ENCODE measurements around the gene FOXP2. TPM values are rescaled to one million over a fixed set of nuclear protein-coding genes. Genes with fewer than 3 reads are reported as not detected.
"Not testable (repeated sequence)": the region's sequence is repeated elsewhere in the genome, so short reads cannot be mapped to it uniquely, and the experiment has no call there.

The FOXP2 gene
- total RNA-seq, 1 experiment from 2014 or later, result 0.28 TPM

- H3K36me3 ChIP-seq (replicated peaks; ENCODE audit: control insufficient read depth, insufficient read depth, low read length), result no peaks in the 10 kb centered on the region
- no peaks in the 10 kb centered on the region for H3K27me3 ChIP-seq (ENCODE audit: control insufficient read depth, insufficient read depth, low read length)
- no peak overlapping the region for H3K4me3 ChIP-seq (ENCODE audit: insufficient read depth, low read depth, low read length)
- DNase-seq, result no peak
Measured at GRCh38 chr7:114504586-114504985, 90.0 kb downstream of the FOXP2 start.

- no peak overlapping the region for H3K4me3 ChIP-seq (ENCODE audit: insufficient read depth, low read depth, low read length)
- DNase-seq, result no peak
- H3K27me3 ChIP-seq (ENCODE audit: control insufficient read depth, insufficient read depth, low read length), result no peaks in the 10 kb centered on the region
- H3K36me3 ChIP-seq (replicated peaks; ENCODE audit: control insufficient read depth, insufficient read depth, low read length), result no peaks in the 10 kb centered on the region
Measured at GRCh38 chr7:114507381-114507780, 92.8 kb downstream of the FOXP2 start.

DNA sequence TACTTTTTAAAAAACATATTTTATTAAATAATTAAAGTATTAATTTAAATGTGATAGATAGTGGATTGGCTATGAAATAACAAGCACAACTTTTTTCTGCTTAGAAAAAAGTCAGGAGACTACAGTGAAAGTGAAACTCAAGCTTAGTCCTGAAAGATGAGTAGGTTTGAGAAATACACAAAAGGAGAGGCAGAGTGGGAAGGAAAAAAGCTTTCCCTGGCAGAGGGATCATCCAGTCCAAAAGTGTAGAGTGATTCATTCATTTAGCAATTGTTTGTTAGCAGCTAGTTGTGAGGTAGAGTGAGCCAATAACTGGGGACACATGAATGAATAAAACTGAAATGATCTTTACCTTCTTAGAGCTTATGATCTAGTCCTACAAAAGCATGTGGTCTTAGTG is 93.5 kb downstream of the FOXP2 start:
- no peak for DNase-seq
- no peaks in the 10 kb centered on the region for H3K36me3 ChIP-seq (replicated peaks; ENCODE audit: control insufficient read depth, insufficient read depth, low read length)
- no peaks in the 10 kb centered on the region for H3K27me3 ChIP-seq (ENCODE audit: control insufficient read depth, insufficient read depth, low read length)
- H3K4me3 ChIP-seq (ENCODE audit: insufficient read depth, low read depth, low read length), result no peak overlapping the region

- H3K4me3 ChIP-seq (ENCODE audit: insufficient read depth, low read depth, low read length); DNase-seq; H3K36me3 ChIP-seq (replicated peaks; ENCODE audit: control insufficient read depth, insufficient read depth, low read length): not testable (repeated sequence)
Measured at GRCh38 chr7:114510824-114511223, 96.2 kb downstream of the FOXP2 start.

DNA sequence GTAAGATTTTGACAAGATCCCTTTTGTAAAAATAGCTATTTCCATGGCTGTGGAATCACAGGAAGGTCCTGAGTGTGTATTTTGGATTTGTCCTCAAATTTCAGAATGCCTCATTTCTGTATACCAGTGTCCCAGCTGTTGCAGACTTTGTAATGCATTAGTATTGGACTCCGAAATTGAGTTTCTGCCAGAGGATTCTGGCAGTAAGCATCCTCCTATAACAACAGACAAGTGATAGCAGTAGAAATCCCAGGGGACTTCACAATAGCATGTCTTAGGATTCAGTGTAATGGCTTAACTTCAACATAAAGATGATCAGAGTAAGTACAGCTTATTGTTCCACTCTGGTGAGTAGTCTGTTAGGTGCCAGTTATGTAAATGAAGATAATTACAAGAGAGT is 104.6 kb downstream of the FOXP2 start:
- no peaks in the 10 kb centered on the region for H3K36me3 ChIP-seq (replicated peaks; ENCODE audit: control insufficient read depth, insufficient read depth, low read length)
- H3K4me3 ChIP-seq (ENCODE audit: insufficient read depth, low read depth, low read length), result no peak overlapping the region
- no peak for DNase-seq
- H3K27me3 ChIP-seq (ENCODE audit: control insufficient read depth, insufficient read depth, low read length), result no peaks in the 10 kb centered on the region

More at GRCh38 chr7:114510824-114511223, 96.2 kb downstream of the FOXP2 start:
- not testable (repeated sequence) for H3K27me3 ChIP-seq (ENCODE audit: control insufficient read depth, insufficient read depth, low read length)

DNA sequence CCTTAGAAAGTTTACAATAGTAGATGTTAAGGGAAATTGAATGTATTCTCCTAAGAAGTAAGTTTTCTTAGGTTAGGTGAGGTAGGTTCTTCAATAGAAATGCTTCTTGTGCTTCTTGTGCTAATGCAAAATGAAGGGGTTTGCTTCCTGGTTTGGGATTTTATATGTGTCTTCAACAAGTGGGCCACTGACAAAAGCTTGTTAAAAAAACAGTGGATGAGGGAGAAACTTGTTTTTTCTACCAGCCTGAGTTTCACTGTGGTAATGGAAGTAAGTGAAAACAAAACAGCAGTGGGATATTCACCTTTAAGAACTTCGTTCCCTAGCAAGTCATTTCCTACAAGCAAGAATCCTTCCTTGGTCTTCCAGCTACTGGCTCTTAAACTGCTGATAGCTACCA is 107.5 kb downstream of the FOXP2 start:
- Histone ChIP-seq H3K4me3 (ENCODE audit: insufficient read depth, low read depth, low read length) (no peak overlapping the region), H3K27me3 (ENCODE audit: control insufficient read depth, insufficient read depth, low read length) (no peaks in the 10 kb centered on the region), H3K36me3 (replicated peaks; ENCODE audit: control insufficient read depth, insufficient read depth, low read length) (no peaks in the 10 kb centered on the region)
- no peak for DNase-seq

GRCh38 chr7:114527589-114527988 is 113.0 kb downstream of the FOXP2 start:
- Histone ChIP-seq H3K36me3 (replicated peaks; ENCODE audit: control insufficient read depth, insufficient read depth, low read length) (no peaks in the 10 kb centered on the region), H3K4me3 (ENCODE audit: insufficient read depth, low read depth, low read length) (no peak overlapping the region), H3K27me3 (ENCODE audit: control insufficient read depth, insufficient read depth, low read length) (no peaks in the 10 kb centered on the region)
- no peak for DNase-seq

- DNase-seq, result no peak
Measured at GRCh38 chr7:114530057-114530611, 115.5 kb downstream of the FOXP2 start.

GRCh38 chr7:114531326-114531725 is 116.7 kb downstream of the FOXP2 start:
- H3K36me3 ChIP-seq (replicated peaks; ENCODE audit: control insufficient read depth, insufficient read depth, low read length), result no peaks in the 10 kb centered on the region
- DNase-seq, result no peak
- no peak overlapping the region for H3K4me3 ChIP-seq (ENCODE audit: insufficient read depth, low read depth, low read length)
- no peaks in the 10 kb centered on the region for H3K27me3 ChIP-seq (ENCODE audit: control insufficient read depth, insufficient read depth, low read length)

More at GRCh38 chr7:114530057-114530611, 115.5 kb downstream of the FOXP2 start:
- Histone ChIP-seq H3K36me3 (replicated peaks; ENCODE audit: control insufficient read depth, insufficient read depth, low read length) (no peaks in the 10 kb centered on the region), H3K4me3 (ENCODE audit: insufficient read depth, low read depth, low read length) (no peak overlapping the region), H3K27me3 (ENCODE audit: control insufficient read depth, insufficient read depth, low read length) (no peaks in the 10 kb centered on the region)

DNA sequence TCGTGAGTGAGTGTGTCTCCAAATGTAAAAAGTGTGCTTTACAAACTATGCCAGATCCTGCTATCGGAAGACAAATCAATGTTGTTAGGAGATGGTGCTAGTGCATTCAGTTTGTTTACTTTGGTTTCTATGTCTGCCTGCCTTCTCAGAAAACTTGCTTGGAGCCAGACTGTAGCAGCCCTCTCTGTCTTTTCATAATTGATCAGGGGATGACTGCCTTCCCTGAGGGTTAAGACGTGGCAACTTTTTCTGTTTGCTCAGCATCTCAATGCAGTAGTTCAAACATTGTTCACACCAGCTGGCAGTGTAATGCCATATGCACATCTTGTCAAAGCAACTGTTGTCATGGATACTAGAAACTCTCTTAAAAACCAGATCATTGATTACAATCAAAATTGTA is 118.5 kb downstream of the FOXP2 start:
- DNase-seq, result no peak
- H3K4me3 ChIP-seq (ENCODE audit: insufficient read depth, low read depth, low read length), result no peak overlapping the region
- H3K27me3 ChIP-seq (ENCODE audit: control insufficient read depth, insufficient read depth, low read length), result no peaks in the 10 kb centered on the region
- no peaks in the 10 kb centered on the region for H3K36me3 ChIP-seq (replicated peaks; ENCODE audit: control insufficient read depth, insufficient read depth, low read length)

- no peak overlapping the region for H3K4me3 ChIP-seq (ENCODE audit: insufficient read depth, low read depth, low read length)
- H3K27me3 ChIP-seq (ENCODE audit: control insufficient read depth, insufficient read depth, low read length), result no peaks in the 10 kb centered on the region
- H3K36me3 ChIP-seq (replicated peaks; ENCODE audit: control insufficient read depth, insufficient read depth, low read length), result no peaks in the 10 kb centered on the region
- no peak for DNase-seq
Measured at GRCh38 chr7:114534953-114535352, 120.3 kb downstream of the FOXP2 start.

DNA sequence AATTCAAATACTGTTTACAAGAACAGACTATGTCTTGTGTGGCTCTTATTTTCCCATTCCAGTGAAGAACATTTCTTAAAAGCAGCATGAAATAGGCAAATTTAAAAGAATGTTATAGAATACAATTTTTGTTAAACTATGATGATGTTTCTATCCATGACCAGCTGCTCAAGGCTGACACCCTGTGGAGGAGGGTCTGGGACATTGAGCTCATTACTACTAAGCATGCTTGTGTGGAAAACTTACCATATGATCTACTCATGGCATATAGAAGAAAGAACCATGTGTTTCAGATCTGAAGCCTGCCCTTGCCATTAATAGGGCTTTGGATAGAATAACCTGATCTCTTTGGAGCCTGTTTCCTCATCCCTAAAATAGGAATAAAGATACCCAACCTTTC is 125.0 kb downstream of the FOXP2 start:
- no peaks in the 10 kb centered on the region for H3K27me3 ChIP-seq (ENCODE audit: control insufficient read depth, insufficient read depth, low read length)
- DNase-seq, result no peak
- H3K36me3 ChIP-seq (replicated peaks; ENCODE audit: control insufficient read depth, insufficient read depth, low read length), result no peaks in the 10 kb centered on the region
- H3K4me3 ChIP-seq (ENCODE audit: insufficient read depth, low read depth, low read length), result no peak overlapping the region

DNA sequence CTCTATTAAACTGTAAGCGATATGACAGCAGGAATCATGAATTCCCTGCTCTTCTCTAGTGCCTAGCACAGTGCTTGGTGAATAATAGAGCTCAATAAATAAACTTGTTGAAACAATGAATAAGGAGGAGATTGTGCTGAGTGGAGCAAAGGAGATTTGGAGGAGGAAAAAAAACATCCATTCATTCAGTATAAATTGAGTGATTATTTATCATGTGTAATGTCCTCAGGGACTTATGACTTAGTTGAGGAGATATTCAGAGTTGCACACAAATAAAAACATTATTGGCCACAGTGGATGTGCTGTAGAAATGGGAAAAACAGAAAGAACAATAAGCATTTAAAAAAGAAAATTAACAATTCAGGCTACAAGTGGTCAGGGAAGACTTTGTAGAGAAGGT is 125.7 kb downstream of the FOXP2 start:
- no peaks in the 10 kb centered on the region for H3K27me3 ChIP-seq (ENCODE audit: control insufficient read depth, insufficient read depth, low read length)

DNA sequence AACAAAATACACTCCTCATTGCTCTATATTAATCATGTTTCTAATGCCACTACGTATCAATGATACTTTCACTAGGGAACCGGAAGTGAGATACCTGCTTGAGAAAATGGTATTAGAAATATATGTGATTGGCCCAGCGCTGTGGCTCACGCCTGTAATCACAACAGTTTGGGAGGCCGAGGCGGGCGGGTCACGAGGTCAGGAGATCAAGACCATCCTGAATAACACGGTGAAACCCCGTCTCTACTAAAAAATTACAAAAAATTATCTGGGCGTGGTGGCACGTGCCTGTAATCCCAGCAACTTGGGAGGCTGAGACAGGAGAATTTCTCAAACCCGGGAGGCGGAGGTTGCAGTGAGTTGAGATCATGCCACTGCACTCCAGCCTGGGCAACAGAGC is 132.7 kb downstream of the FOXP2 start:
- H3K4me3 ChIP-seq (ENCODE audit: insufficient read depth, low read depth, low read length); H3K27me3 ChIP-seq (ENCODE audit: control insufficient read depth, insufficient read depth, low read length); DNase-seq; H3K36me3 ChIP-seq (replicated peaks; ENCODE audit: control insufficient read depth, insufficient read depth, low read length): not testable (repeated sequence)

More for the DNA sequence above, 125.7 kb downstream of the FOXP2 start:
- no peak for DNase-seq
- Histone ChIP-seq H3K4me3 (ENCODE audit: insufficient read depth, low read depth, low read length) (no peak overlapping the region), H3K36me3 (replicated peaks; ENCODE audit: control insufficient read depth, insufficient read depth, low read length) (no peaks in the 10 kb centered on the region)

DNA sequence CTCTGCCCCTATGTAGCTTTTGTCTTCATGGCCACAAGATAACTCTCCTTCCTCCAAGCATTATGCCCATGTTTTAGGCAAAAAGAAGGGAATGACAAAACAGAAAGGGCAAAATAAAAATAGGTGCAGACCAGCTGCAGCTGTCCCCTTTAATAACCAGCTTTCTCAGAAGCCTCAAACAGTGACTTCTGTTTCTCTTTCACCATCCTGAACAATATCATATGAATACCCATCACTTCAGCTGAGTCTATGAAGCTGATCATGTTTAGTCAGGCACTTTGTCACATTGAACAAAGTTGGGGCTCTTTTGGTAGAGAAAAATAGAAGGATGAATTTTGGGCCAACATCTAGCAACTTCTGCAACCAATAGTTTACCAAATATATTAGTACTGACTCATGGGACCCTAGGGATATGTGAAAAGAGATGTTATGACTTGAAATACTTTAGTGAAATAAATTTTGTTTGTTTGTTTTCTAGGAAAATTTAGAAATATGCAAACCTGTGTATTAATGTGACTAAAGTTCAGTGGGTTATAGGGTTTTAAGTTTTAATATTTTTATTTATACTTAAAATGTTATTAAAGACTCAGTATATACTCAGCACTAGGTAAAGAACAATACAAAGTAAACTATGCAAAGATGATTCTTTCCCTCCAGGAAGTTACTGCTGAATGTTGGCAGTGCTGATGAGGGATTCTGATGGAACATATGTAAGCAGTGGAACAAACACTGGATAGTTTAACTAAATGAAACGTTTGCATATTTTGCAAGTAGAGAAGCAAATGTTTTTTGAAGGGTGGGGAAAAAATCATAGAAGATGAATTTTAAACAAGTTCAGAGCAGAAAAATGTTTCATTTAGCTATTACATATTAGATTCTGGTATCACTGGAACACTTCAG is 133.7 kb downstream of the FOXP2 start:
- H3K27me3 ChIP-seq (ENCODE audit: control insufficient read depth, insufficient read depth, low read length), result no peaks in the 10 kb centered on the region

More for the DNA sequence above, 133.7 kb downstream of the FOXP2 start:
- no peaks in the 10 kb centered on the region for H3K36me3 ChIP-seq (replicated peaks; ENCODE audit: control insufficient read depth, insufficient read depth, low read length)
- no peak for DNase-seq
- H3K4me3 ChIP-seq (ENCODE audit: insufficient read depth, low read depth, low read length), result no peak overlapping the region
